GM12878 (cell line): ENCODE results near the gene PRKG1.

Experiments used
- BRCA1 ChIP-seq: IDR thresholded peaks from 2 replicates; pipeline ENCODE4 v1.6.1; 2011; ENCODE audit warnings: low read depth, low read length, improper control_type of control experiment
- CREB1 ChIP-seq: IDR thresholded peaks from 2 replicates; pipeline ENCODE4 v1.6.1; 2012; ENCODE audit warnings: low read depth, mild to moderate bottlenecking, inconsistent platforms
- CTCF ChIP-seq, 3 experiments: IDR thresholded peaks in 2 of 3; conservative IDR thresholded peaks in 1 of 3; 2 replicates each; pipeline ENCODE4 v1.5.1; 2011; ENCODE audit warnings: low read depth in 3 of 3, low read length in 3 of 3, mild to moderate bottlenecking in 3 of 3, control low read depth in 2 of 3, moderate library complexity in 2 of 3, inconsistent platforms in 1 of 3, mixed read lengths in 1 of 3; ENCODE audit not compliant: control insufficient read depth in 2 of 3, insufficient read depth in 1 of 3; ENCODE audit errors: extremely low read depth in 1 of 3
- RCOR1 ChIP-seq: conservative IDR thresholded peaks from 2 replicates; pipeline ENCODE4 v1.6.1; 2012; ENCODE audit warnings: low read depth, low read length, improper control_type of control experiment
- ZNF274 ChIP-seq: IDR thresholded peaks from one replicate; pipeline ENCODE4 v1.8.0; 2011; ENCODE audit not compliant: insufficient read length, insufficient read depth
- TF ChIP-seq, protein P1 (sequence below): IDR thresholded peaks from 2 replicates; pipeline ENCODE4 v1.6.1; 2012; ENCODE audit warnings: low read depth, low read length, improper control_type of control experiment

DNA sequence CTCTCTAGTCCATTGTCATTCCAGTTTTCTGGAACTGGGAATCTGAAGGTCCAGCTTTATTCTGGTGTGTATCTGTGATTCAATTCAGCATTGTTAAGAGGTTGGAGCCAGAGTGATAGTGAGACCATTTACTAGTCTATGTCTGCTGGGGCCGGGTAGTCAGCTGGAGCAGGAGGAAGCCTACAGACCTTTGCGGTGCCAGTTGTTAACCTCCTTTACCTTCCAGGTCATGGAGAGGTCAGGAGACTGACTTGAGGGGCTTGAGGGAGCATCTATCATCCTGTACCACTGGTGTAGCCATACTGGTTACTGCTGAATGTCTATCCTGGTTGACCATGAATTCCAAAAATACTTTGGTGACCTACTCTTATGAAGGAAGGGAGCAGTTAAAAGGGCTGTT lies 634.3 kb downstream of the PRKG1 start:
- TF ChIP-seq CTCF (IDR thresholded peaks at IDR 0.05 in 2 of 3, conservative IDR thresholded peaks at IDR 0.05 in 1 of 3; ENCODE audit: control insufficient read depth in 2 of 3, extremely low read depth in 1 of 3, insufficient read depth in 1 of 3, low read depth in 3 of 3, low read length in 3 of 3): no peak
- TF ChIP-seq CREB1: no peak
- TF ChIP-seq, protein P1, sequence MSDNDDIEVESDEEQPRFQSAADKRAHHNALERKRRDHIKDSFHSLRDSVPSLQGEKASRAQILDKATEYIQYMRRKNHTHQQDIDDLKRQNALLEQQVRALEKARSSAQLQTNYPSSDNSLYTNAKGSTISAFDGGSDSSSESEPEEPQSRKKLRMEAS: no peak
- no peak for TF ChIP-seq RCOR1
- no peak for TF ChIP-seq ZNF274
- no peak for TF ChIP-seq BRCA1
